Measurements from ENCODE around the gene RADIL. TPM values are rescaled to one million over a fixed set of nuclear protein-coding genes. Genes with fewer than 3 reads are reported as not detected.

Gene RADIL
- 2.2 and 3.0 TPM in 2 replicates for total RNA-seq

GRCh38 chr7:4883372-4884144 lies at the start of gene RADIL:
Gene RADIL, minus strand, starts transcription at chr7:4883716. Its CDS starts 5,577 bp downstream, at chr7:4878139.

GRCh38 chr7:4861673-4862072 lies 21.8 kb downstream of the RADIL start, which contains the start of gene PAPOLB:
Gene PAPOLB, minus strand, starts transcription at chr7:4862030. Its CDS starts 220 bp downstream, at chr7:4861810.

GRCh38 chr7:4775250-4775847 lies 108.2 kb downstream of the RADIL start, which contains the start of gene AP5Z1:
Gene AP5Z1, plus strand, starts transcription at chr7:4775623. Its CDS starts 93 bp downstream, at chr7:4775716.

Other genes starting within 250 kb of the RADIL start
- 18.0 and 19.3 TPM in 2 replicates for gene FOXK1, start 201.4 kb downstream of the RADIL start, total RNA-seq
- gene AP5Z1, start 108.1 kb downstream of the RADIL start, total RNA-seq, result 19.9 and 21.2 TPM in 2 replicates
- gene PAPOLB, start 21.7 kb downstream of the RADIL start, total RNA-seq, result not detected in 2 replicates
- gene MMD2, start 75.5 kb upstream of the RADIL start, total RNA-seq, result not detected in 2 replicates
- 2.5 and 3.2 TPM in 2 replicates for gene RBAK, start 162.1 kb upstream of the RADIL start, total RNA-seq

All from bronchus fibroblast of lung (primary cell).